K562 (cell line): ENCODE data around the gene HPDL. TPM values are rescaled to one million over a fixed set of nuclear protein-coding genes. Genes with fewer than 3 reads are reported as not detected.

Experiments used
- AFF4 ChIP-seq: sonication (generic); formaldehyde crosslinking; IDR thresholded peaks from 2 replicates; pipeline ENCODE4 v1.8.0; 2023; ENCODE audit warnings: mild to moderate bottlenecking, missing genetic modification reagents
- ATF7 ChIP-seq: fragments of 450-650 bp; IDR thresholded peaks from 2 replicates; pipeline ENCODE4 v1.7.1; 2014; ENCODE audit warnings: mild to moderate bottlenecking, moderate library complexity
- CC2D1A ChIP-seq: fragments of 450-650 bp; IDR thresholded peaks from 2 replicates; pipeline ENCODE4 v1.6.1; 2017; ENCODE audit warnings: mild to moderate bottlenecking
- CHD2 ChIP-seq: IDR thresholded peaks from 2 replicates; pipeline ENCODE4 v1.6.1; 2011; ENCODE audit warnings: low read depth, low read length
- CLOCK ChIP-seq: fragments of 250-450 bp; sonication (Bioruptor Pico); IDR thresholded peaks from 2 replicates; pipeline ENCODE4 v1.4.0; 2020; ENCODE audit warnings: mild to moderate bottlenecking, moderate library complexity, borderline replicate concordance
- FOXJ3 ChIP-seq: sonication (generic); formaldehyde crosslinking; IDR thresholded peaks from 2 replicates; pipeline ENCODE4 v1.4.0; 2020; ENCODE audit warnings: mild to moderate bottlenecking, missing genetic modification reagents
- GATA2 ChIP-seq: sonication (generic); formaldehyde crosslinking; IDR thresholded peaks from 2 replicates; pipeline ENCODE4 v1.4.0; 2020; ENCODE audit warnings: mild to moderate bottlenecking, missing genetic modification reagents
- MBD2 ChIP-seq: sonication (generic); IDR thresholded peaks from 2 replicates; pipeline ENCODE4 v1.6.1; 2016; ENCODE audit warnings: low read depth, borderline replicate concordance
- NRF1 ChIP-seq, 2 experiments: fragments of 450-650 bp; IDR thresholded peaks in 1 of 2; conservative IDR thresholded peaks in 1 of 2; 2 replicates each; pipeline ENCODE4 v1.6.1; 2014; ENCODE audit warnings: mild to moderate bottlenecking in 2 of 2
- SOX6 ChIP-seq: fragments of 450-650 bp; IDR thresholded peaks from 2 replicates; pipeline ENCODE4 v1.6.1; 2014; ENCODE audit warnings: mild to moderate bottlenecking
- SRSF3 ChIP-seq: fragments of 200-400 bp; formaldehyde crosslinking; IDR thresholded peaks from 2 replicates; pipeline ENCODE4 v1.6.1; 2016; ENCODE audit warnings: mild to moderate bottlenecking, low read length, moderate library complexity; ENCODE audit not compliant: insufficient read depth
- TRIM28 ChIP-seq: fragments of 450-650 bp; IDR thresholded peaks from 2 replicates; pipeline ENCODE4 v1.6.1; 2017
- YY1 ChIP-seq, 3 experiments: IDR thresholded peaks; 2 replicates each; pipeline ENCODE4 v1.6.1; 2011; ENCODE audit warnings: low read length in 2 of 3, mild to moderate bottlenecking in 2 of 3, moderate library complexity in 2 of 3, borderline replicate concordance in 1 of 3, control low read depth in 1 of 3, low read depth in 1 of 3; ENCODE audit not compliant: insufficient read depth in 3 of 3, insufficient replicate concordance in 2 of 3, control insufficient read depth in 1 of 3, insufficient read length in 1 of 3; ENCODE audit errors: extremely low read depth in 1 of 3
- ZBTB2 ChIP-seq: fragments of 450-650 bp; IDR thresholded peaks from 2 replicates; pipeline ENCODE4 v1.6.1; 2016; ENCODE audit warnings: antibody characterized with exemption
- ZNF561 ChIP-seq: fragments of 450-650 bp; formaldehyde crosslinking; conservative IDR thresholded peaks from 2 replicates; pipeline ENCODE4 v1.4.0; 2020; ENCODE audit warnings: mild to moderate bottlenecking, moderate library complexity
- polyA plus RNA-seq, 8 experiments: library from polyadenylated mRNA; depleted of rRNA in 4 of 8; stranded (reverse) in 5 of 8; unstranded in 3 of 8; fragments of >200 nt; fragmentation: Nextera tagmentation in 2 of 8; fragmentation: Illumina TruSeq in 1 of 8; extraction: Ambion mirVana in 2 of 8; extraction: Trizol in 1 of 8; gene quantifications; 2 replicates each; pipeline versions ENCODE4 v1.2.1 to v1.2.3, GENCODE V29; 2011 to 2014; ENCODE audit warnings: inconsistent platforms in 1 of 8, missing spikeins in 1 of 8
- total RNA-seq, 7 experiments: library from RNA; depleted of rRNA in 6 of 7; stranded (reverse); fragments of >200 nt in 6 of 7; fragmentation: Illumina TruSeq in 2 of 7; extraction: Trizol in 2 of 7; gene quantifications; 2 replicates each; pipeline versions ENCODE4 v1.2.1 to v1.2.3, GENCODE V29; 2011 to 2021; ENCODE audit warnings: low replicate concordance in 1 of 7

The HPDL gene
- total and polyA plus RNA-seq, 9 of the 15 experiments (the other 6 are each of a cell fraction or from before 2014, with no cell fraction given), result not detected

- no peak for TF ChIP-seq YY1 (IDR thresholded peaks at IDR 0.05; ENCODE audit: borderline replicate concordance in 1 of 3, control insufficient read depth in 1 of 3, extremely low read depth in 1 of 3, insufficient read depth in 3 of 3, insufficient read length in 1 of 3, insufficient replicate concordance in 2 of 3, low read depth in 1 of 3, low read length in 2 of 3)
- no peak for TF ChIP-seq TRIM28
- no peak for TF ChIP-seq AFF4 (CRISPR knock-in tag)
- TF ChIP-seq ZBTB2, result no peak
- TF ChIP-seq GATA2 (CRISPR knock-in tag), result 0 out of 2 replicates have a peak, but pooled peaks have one; percentile 26
- TF ChIP-seq ZNF561 (CRISPR knock-in tag), result no peak
- no peak for TF ChIP-seq CC2D1A
- peak; percentile 3 to 53; a peak in 2 of 4 replicates for TF ChIP-seq NRF1 (conservative IDR thresholded peaks at IDR 0.05 in 1 of 2, IDR thresholded peaks at IDR 0.05 in 1 of 2)
- TF ChIP-seq CLOCK (CRISPR knock-in tag), result no peak
- TF ChIP-seq MBD2, result peak; percentile 2; the same call in 1 of the 2 replicates
- no peak for TF ChIP-seq SRSF3
- TF ChIP-seq ATF7, result 0 out of 2 replicates have a peak, but pooled peaks have one; percentile 26
- no peak for TF ChIP-seq FOXJ3
- no peak for TF ChIP-seq SOX6
- TF ChIP-seq CHD2, result no peak
Observed at GRCh38 chr1:45304311-45305081, 22.2 kb upstream of the HPDL start (continued).
